ENCODE measurements around the gene C12orf56. TPM values are rescaled to one million over a fixed set of nuclear protein-coding genes. Genes with fewer than 3 reads are reported as not detected.
"Not testable (repeated sequence)": the region's sequence is repeated elsewhere in the genome, so short reads cannot be mapped to it uniquely, and the experiment has no call there.

The C12orf56 gene
- total RNA-seq, 1 experiment from 2014 or later: not detected

DNA sequence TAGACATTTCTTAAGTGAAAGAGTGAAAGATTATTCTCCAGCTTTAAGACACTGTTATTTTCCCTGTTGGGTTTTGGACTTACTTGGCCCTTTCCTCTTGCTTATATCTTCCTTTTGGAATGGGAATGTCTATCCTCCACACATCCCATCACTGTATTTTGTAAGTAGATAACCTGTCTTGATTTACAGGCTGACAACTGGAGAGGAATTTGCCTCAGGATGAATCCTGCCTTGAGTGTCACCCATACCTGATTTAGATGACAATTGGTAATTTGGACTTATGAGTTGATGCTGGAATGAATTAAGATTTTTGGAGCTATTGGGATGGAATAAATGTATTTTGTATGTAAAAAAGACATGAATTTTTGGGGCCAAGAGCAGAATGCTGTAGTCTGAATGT is 94.3 kb downstream of the C12orf56 start:
- DNase-seq (ENCODE audit: unreplicated experiment): no peak
- POLR2A ChIA-PET: no interaction called here
- no TSS peak for BruUV-seq (replicated peaks)
- Mint-ChIP-seq H3K27ac (ENCODE audit: low read depth, unreplicated experiment) (no peak overlapping the region), H3K4me1 (ENCODE audit: insufficient read depth, unreplicated experiment) (no peaks in the 10 kb centered on the region), H3K4me3 (ENCODE audit: unreplicated experiment) (no peak overlapping the region), H3K27me3 (ENCODE audit: insufficient read depth, unreplicated experiment) (no peaks in the 10 kb centered on the region), H3K9me3 (ENCODE audit: unreplicated experiment) (no peaks in the 10 kb centered on the region), H3K36me3 (ENCODE audit: insufficient read depth, unreplicated experiment) (no peaks in the 10 kb centered on the region)
- CTCF ChIA-PET: interaction anchor here (1.3 to 1.7 kb wide), 2 partner anchors 17 to 19 kb away, joined by 3 to 4 read pairs; no protein-coding TSS in a partner anchor
- no peak for TF ChIP-seq CTCF (IDR thresholded peaks at IDR 0.05; ENCODE audit: unreplicated experiment)
- intact Hi-C loops (cut with micrococcal nuclease): no loop called here

DNA sequence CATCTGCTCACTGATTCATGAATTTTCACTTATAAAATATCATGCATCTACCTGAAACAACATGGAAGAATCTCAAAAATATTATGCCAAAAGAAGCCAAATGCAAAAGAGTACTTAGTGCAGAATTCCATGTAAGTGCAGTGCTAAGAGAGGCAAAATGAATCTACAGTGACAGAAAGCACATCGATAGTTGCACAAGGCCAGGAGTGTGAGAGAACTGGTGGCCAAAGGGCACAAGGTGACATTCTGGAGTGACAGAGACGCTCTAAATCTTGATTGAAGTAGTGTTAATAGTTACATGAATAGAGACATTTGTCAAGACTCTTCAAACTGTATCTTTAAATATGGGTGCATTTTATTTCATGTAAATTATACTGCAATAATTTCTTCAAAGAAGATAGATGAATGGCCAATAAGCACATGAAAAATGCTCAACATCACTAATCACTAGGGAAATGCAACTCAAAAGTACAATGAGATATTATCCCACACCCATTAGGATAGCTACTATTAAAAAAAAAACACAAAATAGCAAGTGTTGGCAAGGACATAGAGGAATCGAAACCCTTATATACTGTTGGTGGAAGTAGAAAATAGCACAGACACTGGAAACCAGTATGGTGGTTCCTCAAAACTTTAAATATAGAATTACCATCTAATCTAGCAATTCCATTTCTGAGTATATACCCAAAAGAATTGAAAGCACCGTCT is 96.7 kb downstream of the C12orf56 start:
- no peak for DNase-seq (ENCODE audit: unreplicated experiment)
- Mint-ChIP-seq H3K36me3 (ENCODE audit: insufficient read depth, unreplicated experiment) (no peaks in the 10 kb centered on the region), H3K4me3 (ENCODE audit: unreplicated experiment) (no peak overlapping the region), H3K27ac (ENCODE audit: low read depth, unreplicated experiment) (no peak overlapping the region), H3K4me1 (ENCODE audit: insufficient read depth, unreplicated experiment) (no peaks in the 10 kb centered on the region), H3K27me3 (ENCODE audit: insufficient read depth, unreplicated experiment) (no peaks in the 10 kb centered on the region), H3K9me3 (ENCODE audit: unreplicated experiment) (no peaks in the 10 kb centered on the region)
- POLR2A ChIA-PET: no interaction called here
- CTCF ChIA-PET: no interaction called here
- no peak for TF ChIP-seq CTCF (IDR thresholded peaks at IDR 0.05; ENCODE audit: unreplicated experiment)
- intact Hi-C loops (cut with micrococcal nuclease): no loop called here
- no TSS peak for BruUV-seq (replicated peaks)

- CTCF ChIA-PET; POLR2A ChIA-PET; intact Hi-C loops (cut with micrococcal nuclease); H3K4me3 Mint-ChIP-seq (ENCODE audit: unreplicated experiment); H3K9me3 Mint-ChIP-seq (ENCODE audit: unreplicated experiment); H3K4me1 Mint-ChIP-seq (ENCODE audit: insufficient read depth, unreplicated experiment); H3K36me3 Mint-ChIP-seq (ENCODE audit: insufficient read depth, unreplicated experiment); H3K27ac Mint-ChIP-seq (ENCODE audit: low read depth, unreplicated experiment); BruUV-seq (replicated peaks); H3K27me3 Mint-ChIP-seq (ENCODE audit: insufficient read depth, unreplicated experiment); DNase-seq (ENCODE audit: unreplicated experiment): not testable (repeated sequence)
Measured at GRCh38 chr12:64293174-64293573, 97.4 kb downstream of the C12orf56 start.

GRCh38 chr12:64286521-64286920 is 104.0 kb downstream of the C12orf56 start:
- POLR2A ChIA-PET: no interaction called here
- no peak for TF ChIP-seq CTCF (IDR thresholded peaks at IDR 0.05; ENCODE audit: unreplicated experiment)
- BruUV-seq (replicated peaks): no TSS peak

More at GRCh38 chr12:64286521-64286920, 104.0 kb downstream of the C12orf56 start:
- CTCF ChIA-PET: no interaction called here
- Mint-ChIP-seq H3K27ac (ENCODE audit: low read depth, unreplicated experiment) (no peak overlapping the region), H3K9me3 (ENCODE audit: unreplicated experiment) (no peaks in the 10 kb centered on the region), H3K27me3 (ENCODE audit: insufficient read depth, unreplicated experiment) (no peaks in the 10 kb centered on the region), H3K36me3 (ENCODE audit: insufficient read depth, unreplicated experiment) (no peaks in the 10 kb centered on the region), H3K4me3 (ENCODE audit: unreplicated experiment) (no peak overlapping the region), H3K4me1 (ENCODE audit: insufficient read depth, unreplicated experiment) (no peaks in the 10 kb centered on the region)
- intact Hi-C loops (cut with micrococcal nuclease): no loop called here
- no peak for DNase-seq (ENCODE audit: unreplicated experiment)

Measured in MCF 10A (cell line).